BE2C (cell line): ENCODE results near the gene PAPPA2.

Source experiments
- DNase-seq: peaks from one replicate; pipeline ENCODE4 v3.0.0-alpha.2; 2020
- H3K27me3 ChIP-seq: fragments of 250-450 bp; sonication (Bioruptor Pico); 2 replicates; pipeline ENCODE4 v1.5.1; 2020; ENCODE audit warnings: mild to moderate bottlenecking
- H3K36me3 ChIP-seq: fragments of 250-450 bp; sonication (Bioruptor Pico); 2 replicates; pipeline ENCODE4 v1.5.1; 2020; ENCODE audit warnings: mild to moderate bottlenecking
- H3K4me1 ChIP-seq: fragments of 250-450 bp; sonication (Bioruptor Pico); 2 replicates; pipeline ENCODE4 v1.5.1; 2020
- H3K4me3 ChIP-seq: 2 replicates; pipeline ENCODE4 v1.5.1; 2011; ENCODE audit warnings: low read depth, low read length
- H3K9me3 ChIP-seq: fragments of 250-450 bp; sonication (Bioruptor Pico); 2 replicates; pipeline ENCODE4 v1.5.1; 2020
- TF ChIP-seq, protein P1 (sequence below): IDR thresholded peaks from 2 replicates; pipeline ENCODE4 v1.5.1; 2012; ENCODE audit warnings: mild to moderate bottlenecking, low read depth, low read length

The PAPPA2 gene

DNA sequence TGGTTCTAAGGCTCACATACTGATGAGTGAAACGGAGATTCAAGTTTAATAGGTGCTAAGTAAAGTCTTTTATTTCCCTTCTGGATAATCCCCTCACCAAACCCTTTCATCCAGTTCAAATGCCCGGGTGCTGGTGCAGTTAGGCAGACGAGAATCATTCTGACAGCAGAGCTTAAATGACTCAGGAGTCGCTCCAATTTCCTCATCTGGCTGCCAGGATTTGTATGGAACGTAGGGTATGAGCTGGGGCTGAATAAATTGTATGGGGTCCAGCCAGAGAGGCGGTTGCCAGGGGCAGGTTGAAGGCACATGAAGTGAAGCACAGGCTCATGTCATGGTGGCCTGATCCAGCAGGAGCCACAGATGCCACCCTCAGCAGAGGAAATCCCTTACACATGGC lies 76.0 kb downstream of the PAPPA2 start:
- H3K4me3 ChIP-seq, result no peak overlapping the region
- H3K36me3 ChIP-seq, result no peaks in the 10 kb centered on the region
- H3K4me1 ChIP-seq, result no peaks in the 10 kb centered on the region
- no peaks in the 10 kb centered on the region for H3K9me3 ChIP-seq
- no peak for DNase-seq
- no peaks in the 10 kb centered on the region for H3K27me3 ChIP-seq
- TF ChIP-seq, protein P1, sequence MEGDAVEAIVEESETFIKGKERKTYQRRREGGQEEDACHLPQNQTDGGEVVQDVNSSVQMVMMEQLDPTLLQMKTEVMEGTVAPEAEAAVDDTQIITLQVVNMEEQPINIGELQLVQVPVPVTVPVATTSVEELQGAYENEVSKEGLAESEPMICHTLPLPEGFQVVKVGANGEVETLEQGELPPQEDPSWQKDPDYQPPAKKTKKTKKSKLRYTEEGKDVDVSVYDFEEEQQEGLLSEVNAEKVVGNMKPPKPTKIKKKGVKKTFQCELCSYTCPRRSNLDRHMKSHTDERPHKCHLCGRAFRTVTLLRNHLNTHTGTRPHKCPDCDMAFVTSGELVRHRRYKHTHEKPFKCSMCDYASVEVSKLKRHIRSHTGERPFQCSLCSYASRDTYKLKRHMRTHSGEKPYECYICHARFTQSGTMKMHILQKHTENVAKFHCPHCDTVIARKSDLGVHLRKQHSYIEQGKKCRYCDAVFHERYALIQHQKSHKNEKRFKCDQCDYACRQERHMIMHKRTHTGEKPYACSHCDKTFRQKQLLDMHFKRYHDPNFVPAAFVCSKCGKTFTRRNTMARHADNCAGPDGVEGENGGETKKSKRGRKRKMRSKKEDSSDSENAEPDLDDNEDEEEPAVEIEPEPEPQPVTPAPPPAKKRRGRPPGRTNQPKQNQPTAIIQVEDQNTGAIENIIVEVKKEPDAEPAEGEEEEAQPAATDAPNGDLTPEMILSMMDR, result no peak

DNA sequence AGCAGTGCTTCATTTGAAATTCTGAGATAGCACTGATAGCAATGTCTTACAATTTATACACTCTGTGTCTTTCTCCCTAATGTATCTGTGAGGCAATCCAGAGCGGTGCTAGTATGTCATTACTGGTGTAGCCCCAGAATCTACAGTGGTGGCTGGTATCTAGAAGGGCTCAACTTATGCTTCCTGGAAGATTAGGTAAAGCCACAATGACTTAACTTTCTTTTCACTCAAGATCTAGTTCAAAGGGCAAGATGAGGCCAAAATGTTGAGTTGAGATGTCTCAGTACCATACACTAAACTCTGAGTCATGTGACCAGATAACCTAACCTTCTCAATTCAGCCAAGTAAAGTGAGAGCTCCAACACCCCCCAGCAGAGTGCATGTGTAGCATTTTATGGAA lies 77.5 kb downstream of the PAPPA2 start:
- no peaks in the 10 kb centered on the region for H3K9me3 ChIP-seq
- H3K4me3 ChIP-seq, result no peak overlapping the region
- no peaks in the 10 kb centered on the region for H3K4me1 ChIP-seq
- H3K27me3 ChIP-seq, result no peaks in the 10 kb centered on the region
- H3K36me3 ChIP-seq, result no peaks in the 10 kb centered on the region
- TF ChIP-seq, protein P1, result no peak
- no peak for DNase-seq

DNA sequence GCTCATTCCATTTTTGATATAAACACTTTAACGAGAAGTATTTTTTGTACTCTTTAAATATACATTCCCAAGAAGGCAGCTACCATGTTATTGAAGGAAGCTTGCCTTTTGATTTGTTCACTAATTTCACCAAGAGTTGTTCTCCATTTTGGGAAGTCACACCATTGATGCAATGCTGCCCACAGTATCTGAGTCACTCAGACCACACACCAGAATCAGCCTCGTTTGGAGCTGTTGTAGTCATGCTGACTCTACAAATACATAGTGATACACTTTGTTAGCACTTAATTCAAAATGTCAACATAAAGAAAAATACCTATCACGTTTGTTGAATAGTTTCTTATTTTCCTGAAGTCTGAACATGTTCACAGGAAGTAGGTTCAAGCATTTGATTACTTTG lies 78.7 kb downstream of the PAPPA2 start:
- Histone ChIP-seq H3K27me3 (no peaks in the 10 kb centered on the region), H3K4me3 (no peak overlapping the region), H3K4me1 (no peaks in the 10 kb centered on the region), H3K9me3 (no peaks in the 10 kb centered on the region), H3K36me3 (no peaks in the 10 kb centered on the region)
- TF ChIP-seq, protein P1, result no peak
- no peak for DNase-seq

DNA sequence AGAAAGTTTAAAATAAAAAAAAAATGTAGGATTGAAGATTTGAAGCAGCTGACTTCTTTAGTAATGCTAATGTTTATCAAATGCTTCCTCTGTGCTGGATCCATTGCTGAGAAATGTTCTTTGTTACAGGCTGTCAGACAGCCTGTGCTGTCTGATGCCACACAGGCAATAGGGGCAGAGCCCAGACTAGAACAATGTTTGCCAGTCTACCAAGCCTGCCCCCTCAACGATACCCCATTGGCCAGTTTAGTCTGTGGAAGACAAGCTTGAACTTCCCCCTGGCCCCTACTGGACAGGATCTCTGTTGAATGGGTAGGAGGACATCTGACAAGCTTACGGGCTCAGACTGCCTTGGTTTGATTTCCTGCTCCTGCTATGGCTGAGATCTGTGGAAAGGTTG lies 79.4 kb downstream of the PAPPA2 start:
- TF ChIP-seq, protein P1, result no peak
- Histone ChIP-seq H3K9me3 (no peaks in the 10 kb centered on the region), H3K36me3 (no peaks in the 10 kb centered on the region), H3K27me3 (no peaks in the 10 kb centered on the region), H3K4me1 (no peaks in the 10 kb centered on the region), H3K4me3 (no peak overlapping the region)
- no peak for DNase-seq

DNA sequence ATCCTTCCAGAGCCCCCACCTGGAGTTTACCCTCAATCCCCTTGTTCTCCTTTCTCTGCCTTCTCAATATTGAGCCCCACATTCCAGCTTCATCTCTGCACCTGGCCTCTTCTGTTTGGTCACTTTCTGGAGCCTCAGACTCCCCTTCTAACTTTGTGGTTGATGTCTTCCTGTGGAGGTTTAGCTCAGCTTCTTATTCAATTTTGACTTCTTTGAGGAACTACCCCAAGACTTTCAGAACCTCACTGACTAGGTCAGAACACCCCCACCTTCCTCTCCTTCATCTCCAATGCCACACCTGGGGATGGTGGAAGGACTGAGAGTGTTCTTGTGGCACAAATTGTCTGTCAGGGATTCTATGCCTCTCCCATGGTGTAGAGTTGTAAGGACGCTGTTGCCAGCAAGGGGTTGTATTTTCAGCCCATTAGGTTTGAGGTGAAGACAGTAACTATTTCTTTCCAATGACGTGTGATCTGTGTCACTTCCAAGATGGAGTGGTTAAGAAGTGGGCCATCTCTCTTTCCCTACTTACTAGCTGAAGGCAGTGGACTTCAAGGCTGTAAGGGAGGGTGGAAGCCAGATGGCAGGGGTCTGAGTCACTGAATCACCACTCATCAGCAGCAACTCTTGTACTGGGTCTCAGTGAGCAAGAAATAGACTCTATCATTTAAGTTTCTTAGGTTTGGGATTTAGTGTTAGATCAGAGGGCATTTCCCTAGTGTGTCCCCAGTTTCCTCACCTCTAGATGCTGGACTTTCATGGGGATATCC lies 80.6 kb downstream of the PAPPA2 start:
- Histone ChIP-seq H3K9me3 (no peaks in the 10 kb centered on the region), H3K4me1 (no peaks in the 10 kb centered on the region)
- TF ChIP-seq, protein P1, result no peak

DNA sequence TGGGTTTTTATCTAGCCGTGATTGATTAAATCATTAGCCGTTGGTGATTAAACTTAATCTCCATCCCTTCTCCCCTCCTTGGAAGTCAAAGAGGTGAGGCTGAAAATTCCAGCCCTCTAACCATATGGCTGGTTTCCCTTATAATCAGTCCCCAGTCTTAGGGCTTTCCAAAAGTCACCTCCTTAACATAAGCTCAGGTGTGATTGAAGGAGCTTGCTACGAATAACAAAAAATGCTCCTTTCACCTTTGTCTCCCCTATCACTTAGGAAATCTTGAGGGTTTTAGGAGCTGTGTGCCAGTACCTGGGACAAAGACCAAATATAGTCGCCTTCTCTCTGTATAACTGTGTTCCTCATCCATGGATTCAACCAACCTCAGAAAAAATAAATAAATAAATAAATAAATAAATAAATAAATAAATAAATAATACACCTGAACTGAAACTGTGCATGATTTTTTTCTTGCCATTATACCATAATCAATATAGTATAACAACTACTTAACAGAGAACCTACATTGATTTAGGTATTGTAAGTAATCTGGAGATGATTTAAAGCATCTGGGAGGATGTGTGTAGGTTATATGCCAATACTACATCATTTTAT lies 82.2 kb downstream of the PAPPA2 start:
- no peak for DNase-seq
- H3K27me3 ChIP-seq, result no peaks in the 10 kb centered on the region
- H3K36me3 ChIP-seq, result no peaks in the 10 kb centered on the region
- no peaks in the 10 kb centered on the region for H3K9me3 ChIP-seq
- H3K4me3 ChIP-seq, result no peak overlapping the region
- TF ChIP-seq, protein P1, result no peak
- H3K4me1 ChIP-seq, result no peaks in the 10 kb centered on the region

More for the DNA sequence above, 80.6 kb downstream of the PAPPA2 start:
- DNase-seq, result no peak
- H3K36me3 ChIP-seq, result no peaks in the 10 kb centered on the region
- H3K27me3 ChIP-seq, result no peaks in the 10 kb centered on the region
- no peak overlapping the region for H3K4me3 ChIP-seq
